8988T (cell line): ENCODE data around the gene KRT81.

Source experiments
- DNase-seq: peaks from one replicate; pipeline ENCODE4 v3.0.0; 2011

Gene KRT81

DNA sequence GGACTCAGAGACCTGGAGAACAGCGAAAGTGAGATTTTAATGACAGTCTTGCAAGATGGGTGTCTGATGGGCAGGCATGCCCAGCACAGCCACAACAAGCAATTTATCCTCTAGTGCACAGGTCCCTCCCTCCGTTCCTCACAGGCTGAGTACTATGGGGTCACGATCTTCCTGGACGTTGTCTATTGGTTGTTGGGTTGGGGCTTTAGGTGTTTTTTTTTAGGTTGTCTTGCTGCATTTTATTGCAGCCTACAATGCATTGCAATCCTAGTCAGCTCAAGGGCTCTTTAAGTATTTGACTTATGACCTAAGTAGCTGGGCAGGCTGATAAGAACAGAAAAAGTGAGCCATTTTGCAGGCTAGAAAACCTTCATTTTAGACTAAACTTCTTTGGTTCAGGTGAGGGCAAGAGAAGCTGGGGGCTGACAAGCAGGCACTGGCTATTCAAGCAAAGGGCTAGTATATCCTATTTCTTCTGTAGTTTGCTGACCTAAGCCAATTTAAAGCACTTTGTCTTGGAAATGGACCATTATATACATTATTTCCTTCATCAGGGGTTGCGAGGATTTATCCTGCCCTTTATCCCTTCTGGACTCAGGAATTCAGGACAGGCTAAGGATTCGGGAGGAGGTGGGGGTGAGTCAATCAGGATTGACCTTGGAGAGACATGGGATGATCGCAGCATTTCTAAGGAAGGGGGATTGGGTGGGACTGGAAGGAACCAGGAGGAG is 52.3 kb downstream of the KRT81 start:
- no peak for DNase-seq

DNA sequence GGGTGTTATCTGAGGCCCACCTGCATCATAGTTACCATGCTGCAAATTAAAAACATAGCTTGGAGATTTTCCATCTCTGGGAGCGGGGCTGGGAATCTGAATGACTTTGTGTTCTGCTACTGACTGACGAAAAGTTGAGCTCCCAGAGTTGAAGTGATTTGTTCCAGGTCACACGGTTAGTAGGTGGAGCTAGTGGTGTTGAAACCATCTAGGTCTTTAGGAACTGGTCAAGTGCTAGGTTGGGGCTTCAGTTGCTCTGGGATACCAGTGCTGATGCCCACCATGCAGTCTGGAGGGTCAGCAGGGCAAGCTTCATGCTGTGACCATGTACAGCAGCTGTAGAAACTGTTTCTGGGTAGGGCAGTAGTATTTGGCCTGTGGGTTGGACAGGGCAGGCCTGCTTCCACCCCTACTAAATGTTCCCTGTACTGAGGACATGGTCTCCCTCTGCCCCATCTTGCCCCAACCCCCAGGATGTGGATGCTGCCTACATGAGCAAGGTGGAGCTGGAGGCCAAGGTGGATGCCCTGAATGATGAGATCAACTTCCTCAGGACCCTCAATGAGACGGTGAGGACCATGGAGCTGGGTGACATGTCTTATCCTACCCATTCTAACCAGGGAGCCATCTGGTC is 53.0 kb downstream of the KRT81 start:
- no peak for DNase-seq

DNA sequence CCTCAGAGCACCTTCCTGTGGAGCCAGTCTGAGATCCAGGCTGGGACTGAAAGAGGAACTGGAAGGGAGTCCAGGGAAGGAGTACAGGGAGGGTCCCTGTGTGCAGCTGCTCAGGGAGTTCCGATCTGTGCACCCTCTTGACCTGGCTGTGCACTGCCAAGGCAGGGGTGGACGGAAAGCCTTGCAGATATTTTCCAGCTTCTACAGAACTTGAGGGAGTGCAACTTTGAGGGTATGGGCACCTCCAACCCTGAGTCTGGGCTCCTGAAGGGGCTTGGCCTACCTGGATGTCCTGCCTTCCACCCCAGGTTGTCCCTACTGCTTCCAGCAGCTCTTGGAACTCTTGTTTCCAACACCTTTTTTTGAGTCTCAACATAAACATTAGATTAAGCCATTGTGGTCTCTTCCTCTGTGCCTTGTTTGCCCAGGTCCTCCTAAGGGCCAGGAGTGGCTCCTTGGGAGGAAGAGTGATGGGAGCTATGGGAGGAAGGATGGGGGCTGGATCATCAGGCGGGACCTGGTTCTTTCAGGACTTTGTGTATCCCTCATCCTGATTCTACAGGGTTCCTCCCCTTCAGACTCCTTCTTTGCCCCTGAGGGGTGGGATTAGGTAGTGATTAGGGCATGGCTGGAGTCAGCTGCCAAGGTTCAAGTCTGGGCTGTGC is 54.8 kb downstream of the KRT81 start:
- peak; percentile 21 for DNase-seq
